ENCODE results near the gene EFS.

- TF ChIP-seq CTCF (conservative IDR thresholded peaks at IDR 0.05; ENCODE audit: low read depth, low read length) (no peak), EZH2 (IDR thresholded peaks at IDR 0.05; ENCODE audit: low read length, unreplicated experiment) (no peak), EZH2phosphoT487 (IDR thresholded peaks at IDR 0.05; ENCODE audit: borderline replicate concordance, low read length) (no peak)
Measured at GRCh38 chr14:23384364-23385080, 19.6 kb upstream of the EFS start.
